IPS DF 4.7 (cell line): ENCODE measurements around the gene VMO1.

Experiments used
- DNase-seq: peaks from one replicate; pipeline ENCODE4 v3.0.0-alpha.2; 2013; ENCODE audit warnings: low spot score; ENCODE audit errors: extremely low read depth

The VMO1 gene

DNA sequence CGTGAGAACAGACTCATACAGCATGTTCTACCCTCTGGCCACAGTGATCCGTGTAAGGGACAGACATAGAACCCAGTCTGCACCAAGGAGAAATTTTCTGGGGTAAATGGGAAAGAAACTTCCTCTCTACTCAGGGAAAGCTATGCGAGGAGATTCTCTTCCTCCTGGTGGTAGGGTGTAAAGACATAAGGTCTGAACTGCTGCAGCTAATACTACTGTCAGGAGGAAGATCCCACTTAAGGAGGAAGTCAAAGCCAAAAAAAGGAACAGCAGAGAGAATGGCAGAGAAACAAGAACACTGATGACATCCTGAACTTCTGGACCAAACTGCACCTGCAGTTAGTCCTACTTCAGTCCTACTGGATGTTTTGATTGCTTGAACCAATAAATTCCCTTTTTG, 21.6 kb downstream of the VMO1 start:
- no peak for DNase-seq

DNA sequence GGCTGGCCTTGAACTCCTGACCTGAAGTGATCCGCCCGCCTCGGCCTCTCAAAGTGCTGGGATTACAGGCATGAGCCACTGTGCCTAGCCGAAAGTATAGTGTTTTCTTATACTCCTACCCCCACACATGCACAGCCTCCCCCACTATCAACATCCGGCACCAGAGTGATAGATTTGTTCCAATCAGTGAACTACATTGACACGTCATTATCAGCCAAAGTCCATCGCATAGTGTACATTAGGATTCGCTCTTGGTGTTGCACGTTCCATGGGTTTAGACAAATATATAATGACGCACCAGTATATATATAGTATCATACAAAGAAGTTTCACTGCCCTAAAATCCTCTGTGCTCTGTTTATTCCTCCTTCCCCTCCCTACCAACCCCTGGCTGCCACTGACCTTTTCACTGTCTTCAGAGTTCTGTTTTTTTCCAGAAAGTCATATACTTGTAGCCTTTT, 26.4 kb downstream of the VMO1 start:
- no peak for DNase-seq

DNA sequence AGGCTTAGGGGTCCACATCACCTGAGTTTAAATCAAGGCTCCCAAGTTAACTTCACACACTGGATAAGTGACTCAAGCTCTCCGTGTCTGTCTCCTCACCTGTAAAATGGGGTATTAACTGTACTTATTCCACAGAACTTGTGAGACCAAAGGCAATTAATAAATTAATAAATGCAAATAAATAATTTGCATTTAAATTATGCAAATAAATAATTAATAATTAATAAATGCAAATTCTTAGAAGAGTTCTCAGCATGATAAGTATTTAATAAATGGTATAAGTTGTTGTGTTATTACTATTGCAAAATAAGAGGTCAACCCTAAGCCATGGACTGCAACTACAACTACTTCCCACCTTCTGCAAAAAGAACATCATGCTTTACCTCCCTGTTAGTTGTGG, 32.8 kb downstream of the VMO1 start:
- no peak for DNase-seq

DNA sequence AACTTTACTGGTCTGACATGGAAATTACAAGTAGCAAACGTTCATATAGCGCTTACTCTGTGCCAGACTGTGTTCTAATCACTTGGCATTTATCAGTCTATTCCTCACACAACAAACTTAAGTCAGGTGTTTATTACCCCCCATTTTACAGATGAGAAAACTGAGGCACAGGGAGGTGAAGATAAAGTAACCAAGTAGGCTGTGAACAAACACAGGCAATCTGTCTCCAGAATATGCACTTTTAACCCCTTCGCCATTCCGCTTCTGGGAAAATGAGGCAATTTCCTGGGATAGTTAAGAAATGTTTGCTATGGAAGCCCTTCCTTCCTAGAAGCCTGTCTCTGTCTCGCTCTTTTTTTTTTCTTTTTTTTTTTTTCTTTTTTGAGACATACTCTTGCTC, 34.2 kb downstream of the VMO1 start:
- DNase-seq, result no peak

DNA sequence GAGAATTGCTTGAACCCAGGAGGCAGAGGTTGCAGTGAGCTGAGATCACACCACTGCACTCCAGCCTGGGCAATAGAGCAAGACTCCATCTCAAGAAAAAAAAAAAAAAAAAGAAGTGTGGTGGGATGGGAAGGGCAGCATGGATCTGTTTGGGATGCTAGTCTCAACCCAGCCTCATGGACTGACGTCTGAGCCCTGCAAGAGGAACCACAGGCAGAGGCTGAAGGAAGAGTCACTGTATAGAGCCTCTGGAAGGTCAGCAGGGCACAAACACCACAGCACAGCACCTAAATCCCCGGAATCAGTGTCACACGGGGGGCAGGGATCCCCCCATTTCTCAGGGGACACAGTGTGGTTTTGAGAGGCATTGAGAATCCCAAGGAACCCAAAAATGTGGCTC, 35.6 kb downstream of the VMO1 start:
- no peak for DNase-seq

DNA sequence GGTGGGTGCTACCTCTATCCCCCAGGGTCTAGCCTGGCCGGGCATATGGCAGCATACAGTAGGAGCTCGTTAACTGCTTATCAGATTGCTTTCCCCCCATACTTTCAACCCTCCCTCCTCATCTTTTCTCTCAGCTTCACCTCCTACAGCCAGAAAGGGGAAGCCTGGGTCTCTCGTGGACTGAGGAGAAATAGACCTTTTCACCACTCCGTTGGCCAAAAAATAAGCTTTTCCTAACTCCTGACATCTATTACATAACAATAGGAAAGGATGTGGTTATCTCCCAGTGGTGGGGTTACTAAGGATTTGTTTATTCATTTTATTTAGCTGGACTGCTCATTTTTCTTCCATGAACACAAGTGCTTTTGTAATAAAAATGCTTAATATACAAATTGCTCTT, 37.5 kb downstream of the VMO1 start:
- no peak for DNase-seq

DNA sequence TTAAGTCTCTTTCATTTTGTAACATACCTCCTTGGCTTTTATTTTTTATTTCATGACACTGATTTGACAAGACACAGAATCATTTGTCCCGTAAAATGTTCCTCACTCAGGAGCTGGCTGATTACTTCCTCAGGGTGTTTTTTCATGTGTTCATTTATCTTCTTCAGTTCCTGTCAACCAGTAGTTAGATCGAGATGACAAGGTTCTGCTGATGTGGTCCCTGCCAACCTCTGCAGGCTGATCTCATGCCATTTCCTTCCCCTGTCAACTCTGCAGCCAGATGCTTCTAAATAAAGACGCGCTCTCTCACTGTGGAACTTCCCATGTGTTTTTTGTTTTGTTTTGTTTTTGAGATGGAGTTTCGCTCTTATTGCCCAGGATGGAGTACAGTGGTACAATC, 38.3 kb downstream of the VMO1 start:
- DNase-seq, result no peak

DNA sequence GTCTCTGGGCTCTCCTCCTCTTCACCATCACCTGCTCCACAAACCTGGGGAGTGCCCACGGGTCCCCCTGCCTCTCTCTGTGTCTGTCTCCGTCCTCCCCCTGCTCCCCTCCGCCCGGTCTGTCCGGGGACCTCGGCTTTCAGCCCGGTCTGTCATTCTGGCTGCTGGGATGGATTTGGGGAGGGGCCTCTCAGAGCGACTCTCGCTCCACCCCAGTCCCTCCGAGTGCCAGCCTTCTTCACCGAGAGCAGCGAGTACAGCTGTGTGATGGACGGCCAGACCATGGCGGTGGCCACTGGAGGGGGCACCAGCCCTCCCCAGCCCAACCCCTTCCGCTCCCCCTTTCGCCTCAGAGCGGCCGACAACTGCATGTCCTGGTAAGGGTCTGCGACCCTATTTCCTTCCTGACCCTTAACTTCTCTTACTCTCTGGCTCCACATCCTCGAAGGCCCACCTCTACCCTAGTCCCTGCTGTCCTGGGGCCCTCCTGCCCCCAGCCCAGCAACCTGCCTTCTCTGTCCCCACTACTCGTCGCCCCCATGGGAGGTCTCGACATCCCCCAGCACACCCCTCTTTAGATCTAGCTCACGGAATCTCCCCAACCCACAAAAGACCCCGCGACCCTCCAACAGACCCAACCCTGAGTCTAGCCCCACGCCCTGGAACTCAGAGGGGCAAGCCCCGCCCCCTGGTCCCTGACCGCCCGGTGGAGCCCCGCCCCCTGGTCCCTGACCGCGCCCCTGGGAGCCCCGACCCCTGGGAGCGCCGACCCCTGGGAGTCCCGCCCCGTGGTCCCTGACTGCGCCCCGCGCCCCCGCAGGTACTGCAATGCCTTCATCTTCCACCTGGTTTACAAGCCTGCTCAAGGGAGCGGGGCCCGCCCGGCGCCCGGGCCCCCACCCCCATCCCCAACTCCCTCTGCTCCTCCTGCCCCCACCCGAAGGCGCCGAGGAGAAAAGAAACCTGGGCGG, 40.9 kb downstream of the VMO1 start:
- no peak for DNase-seq

DNA sequence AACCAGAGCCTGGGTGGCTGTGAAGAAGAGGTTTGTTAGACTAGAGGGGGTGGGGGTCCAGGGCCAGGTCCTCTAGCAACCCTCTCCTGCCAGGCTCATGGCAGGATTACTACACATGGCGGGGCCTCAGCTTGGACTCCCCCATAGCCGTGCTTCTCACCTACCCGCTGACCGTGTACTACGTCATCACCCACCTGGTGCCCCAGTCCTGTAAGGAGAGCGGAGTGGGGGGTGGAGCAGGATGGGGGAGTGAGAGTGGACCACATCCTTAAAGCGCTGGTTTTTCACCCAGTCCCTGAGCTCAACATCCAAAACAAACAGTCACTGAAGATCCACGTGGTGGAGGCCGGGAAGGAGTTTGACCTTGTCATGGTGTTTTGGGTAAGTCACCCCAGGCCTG, 42.3 kb downstream of the VMO1 start:
- DNase-seq, result no peak

DNA sequence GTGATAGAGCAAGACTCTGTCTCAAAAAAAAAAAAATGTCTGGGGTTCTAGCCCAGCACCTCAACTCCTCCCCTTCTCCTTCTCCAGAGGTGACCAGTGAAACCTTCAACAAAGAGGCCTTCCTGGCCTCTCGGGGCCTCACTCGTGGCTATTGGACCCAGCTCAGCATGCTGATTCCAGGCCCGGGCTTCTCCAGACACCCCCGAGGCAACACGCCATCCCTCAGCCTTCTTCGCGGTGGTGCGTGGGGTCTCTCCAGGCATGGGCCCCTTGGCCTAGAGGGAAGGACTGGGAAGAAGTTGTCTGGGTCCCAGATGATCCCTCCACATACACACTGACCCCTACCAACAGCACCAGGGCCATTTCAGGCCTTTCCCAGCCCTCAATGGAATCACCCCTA, 42.9 kb downstream of the VMO1 start:
- DNase-seq, result no peak

DNA sequence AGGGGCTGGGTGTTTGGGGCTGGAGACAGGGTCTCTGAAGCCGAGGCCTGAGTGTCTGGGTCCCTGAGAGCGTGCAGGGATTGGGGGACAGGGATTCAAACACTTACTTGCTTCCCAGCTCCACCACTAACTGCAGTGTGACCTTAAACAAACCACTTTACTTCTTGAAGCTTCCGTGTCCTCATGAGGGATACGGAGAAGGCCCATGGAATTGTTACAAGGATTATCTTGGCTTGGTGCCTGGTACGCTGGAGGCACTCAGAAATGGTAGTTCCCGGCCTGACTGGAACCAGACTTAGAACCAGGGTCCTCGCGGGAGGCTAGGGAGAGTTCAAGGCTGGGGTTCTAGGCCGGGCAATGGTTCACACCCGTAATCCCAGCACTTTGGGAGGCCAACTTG, 43.5 kb downstream of the VMO1 start:
- no peak for DNase-seq

DNA sequence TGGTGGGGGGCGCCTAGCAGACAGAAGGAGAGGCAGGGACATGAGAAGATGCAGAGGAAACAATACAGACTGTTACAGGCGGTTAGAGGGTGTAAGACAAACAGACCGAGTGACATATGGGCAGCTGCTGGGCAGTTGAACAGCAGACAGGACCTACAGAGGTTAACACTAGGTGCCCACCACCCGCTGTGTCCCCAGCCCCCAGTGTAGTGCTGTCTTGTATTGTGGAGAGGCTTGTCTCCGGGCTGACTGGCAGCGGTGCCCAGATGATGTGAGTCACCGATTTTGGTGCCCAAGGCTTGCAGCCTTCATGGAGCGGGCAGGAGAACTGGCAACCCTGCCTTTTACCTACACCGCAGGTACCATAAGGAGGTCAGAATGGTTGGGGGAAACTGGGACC, 44.0 kb downstream of the VMO1 start:
- DNase-seq, result no peak

DNA sequence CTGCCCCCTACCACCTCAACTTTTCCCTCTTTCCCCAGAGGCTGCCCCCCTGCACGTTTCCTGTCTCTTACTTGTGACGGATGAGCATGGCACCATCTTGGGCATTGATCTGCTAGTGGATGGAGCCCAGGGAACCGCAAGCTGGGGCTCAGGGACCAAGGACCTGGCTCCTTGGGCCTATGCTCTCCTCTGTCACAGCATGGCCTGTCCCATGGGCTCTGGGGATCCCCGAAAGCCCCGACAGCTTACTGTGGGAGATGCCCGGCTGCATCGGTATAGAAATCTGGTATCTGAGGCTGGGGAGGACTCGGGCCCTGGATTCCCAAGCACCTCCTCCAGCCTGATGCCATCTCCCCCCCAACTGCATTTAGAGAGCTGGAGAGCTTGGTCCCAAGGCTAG, 44.6 kb downstream of the VMO1 start:
- no peak for DNase-seq

DNA sequence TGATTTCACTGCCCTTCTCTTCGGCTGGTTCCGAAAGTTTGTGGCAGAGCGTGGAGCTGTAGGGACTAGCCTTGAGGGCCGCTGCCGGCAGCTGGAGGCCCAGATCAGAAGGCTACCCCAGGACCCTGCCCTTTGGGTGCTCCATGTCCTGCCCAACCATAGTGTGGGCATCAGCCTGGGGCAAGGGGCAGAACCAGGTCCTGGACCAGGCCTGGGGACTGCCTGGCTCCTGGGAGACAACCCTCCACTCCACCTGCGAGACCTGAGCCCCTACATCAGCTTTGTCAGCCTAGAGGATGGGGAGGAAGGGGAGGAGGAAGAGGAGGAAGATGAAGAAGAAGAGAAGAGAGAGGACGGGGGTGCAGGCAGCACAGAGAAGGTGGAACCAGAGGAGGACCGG, 45.6 kb downstream of the VMO1 start:
- DNase-seq, result no peak

DNA sequence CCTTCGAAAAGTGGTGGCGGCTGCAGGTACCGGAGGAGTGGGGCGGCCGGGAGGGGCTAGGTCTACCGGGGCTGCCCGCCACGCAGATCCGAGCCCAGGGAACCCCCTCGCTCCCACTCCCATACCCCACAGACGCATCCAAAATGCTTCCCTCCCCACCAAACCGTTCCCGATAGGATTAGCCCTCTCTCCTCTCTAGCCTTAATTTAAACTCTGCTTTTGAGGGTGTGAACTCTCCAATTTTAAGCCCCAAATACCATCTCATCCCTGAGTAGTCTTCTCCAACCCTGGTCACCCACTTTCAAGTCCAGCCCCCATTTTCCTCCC, 46.2 kb downstream of the VMO1 start:
- no peak for DNase-seq

DNA sequence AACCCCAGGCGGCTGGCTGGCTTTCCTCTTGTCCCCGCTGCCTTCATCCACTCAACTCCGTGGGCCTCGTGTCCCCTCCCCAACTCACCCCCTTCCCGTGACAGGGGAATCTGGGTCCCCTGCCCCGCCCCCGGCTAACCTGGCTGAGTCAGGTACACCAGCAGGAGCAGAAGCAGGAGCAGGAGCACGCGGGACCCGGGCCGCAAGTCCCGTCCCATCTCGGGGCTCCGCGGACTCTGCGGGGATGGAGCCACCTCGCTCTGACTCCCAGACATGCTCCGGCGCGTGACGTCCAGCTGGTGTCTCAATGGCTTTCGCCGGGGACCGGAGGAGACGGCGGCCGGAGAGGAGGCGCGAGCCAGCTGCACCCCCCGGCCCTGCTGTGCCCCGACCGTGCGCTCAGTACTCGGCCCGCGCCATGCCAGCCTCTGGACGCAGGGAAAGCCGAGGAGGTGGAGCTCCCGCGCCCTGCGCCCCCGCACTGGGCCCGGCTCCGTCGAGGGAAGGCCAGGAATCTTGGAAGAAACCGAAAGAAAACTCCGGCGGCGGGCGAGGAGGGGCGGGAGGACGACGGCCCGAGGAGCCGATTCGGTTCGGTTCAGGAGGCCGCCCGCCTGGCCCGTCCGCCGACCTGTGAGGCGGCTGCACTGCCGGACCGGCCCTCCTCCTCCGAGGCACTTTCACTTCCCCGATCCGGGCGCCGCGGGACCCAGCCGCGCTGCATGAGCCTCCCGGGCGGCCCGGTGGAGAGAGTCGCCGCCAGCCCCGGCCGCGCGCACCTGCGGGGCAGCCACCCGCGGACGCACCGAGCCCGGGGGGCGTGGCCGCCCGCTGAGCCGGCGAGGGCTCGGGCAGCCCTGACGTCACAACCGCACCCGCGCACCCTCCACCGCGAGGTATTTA, 46.8 kb downstream of the VMO1 start, which contains the start of the genes CXCL16 and ZMYND15:
CXCL16 (minus strand) TSS at position 807 of the 903 bp plus-strand sequence; CDS start at position 218, 589 bp downstream.
ZMYND15 (plus strand) TSS at position 712 of the 903 bp plus-strand sequence. CDS start 716 bp downstream, outside the sequence.
- no peak for DNase-seq

DNA sequence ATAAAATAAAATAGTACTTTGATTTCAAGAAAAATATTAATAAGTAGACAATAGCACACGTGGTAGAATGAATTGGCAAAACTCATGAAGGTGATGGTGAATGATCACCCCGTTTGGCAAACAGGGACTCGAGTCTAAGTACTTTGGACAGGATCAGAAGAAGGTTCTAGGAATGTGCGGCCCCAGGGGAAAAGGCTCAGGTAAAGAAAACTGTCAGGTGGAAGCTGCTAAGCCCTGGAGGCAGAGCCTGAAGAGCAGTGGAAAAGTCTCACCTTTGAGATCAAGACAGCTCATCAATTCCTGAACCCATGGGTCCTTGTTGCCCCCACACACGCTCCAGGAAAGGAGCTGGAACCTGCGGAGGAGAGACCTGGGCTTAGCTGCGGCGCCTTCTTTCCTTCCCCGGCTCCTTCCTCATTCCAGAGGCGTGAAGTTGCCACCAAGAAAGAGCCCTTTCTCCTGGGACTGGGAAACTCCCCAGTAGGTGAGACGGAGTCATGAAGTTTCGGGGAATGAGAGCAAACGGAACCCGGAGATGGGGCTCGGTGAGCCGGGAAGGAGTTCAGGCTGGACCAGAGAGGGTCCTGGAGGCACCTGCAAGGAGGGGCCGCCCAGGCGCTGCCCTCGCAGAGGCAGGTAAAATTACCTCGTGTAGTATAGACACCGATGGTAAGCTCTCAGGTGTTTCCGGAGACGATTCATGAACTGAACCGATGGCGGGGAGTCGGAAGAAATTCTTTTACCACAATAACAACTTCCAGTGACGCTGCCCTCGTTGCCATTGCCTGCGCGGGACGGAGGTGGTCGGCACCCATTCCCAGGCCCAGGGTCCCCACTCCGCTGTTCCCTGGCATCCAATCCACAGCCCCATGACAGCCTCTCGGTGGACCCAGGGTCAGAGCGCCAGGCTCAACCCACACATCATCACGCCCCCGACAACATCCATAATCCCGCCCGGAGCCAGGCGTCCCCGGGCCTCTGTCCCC, 47.7 kb downstream of the VMO1 start:
- no peak for DNase-seq

DNA sequence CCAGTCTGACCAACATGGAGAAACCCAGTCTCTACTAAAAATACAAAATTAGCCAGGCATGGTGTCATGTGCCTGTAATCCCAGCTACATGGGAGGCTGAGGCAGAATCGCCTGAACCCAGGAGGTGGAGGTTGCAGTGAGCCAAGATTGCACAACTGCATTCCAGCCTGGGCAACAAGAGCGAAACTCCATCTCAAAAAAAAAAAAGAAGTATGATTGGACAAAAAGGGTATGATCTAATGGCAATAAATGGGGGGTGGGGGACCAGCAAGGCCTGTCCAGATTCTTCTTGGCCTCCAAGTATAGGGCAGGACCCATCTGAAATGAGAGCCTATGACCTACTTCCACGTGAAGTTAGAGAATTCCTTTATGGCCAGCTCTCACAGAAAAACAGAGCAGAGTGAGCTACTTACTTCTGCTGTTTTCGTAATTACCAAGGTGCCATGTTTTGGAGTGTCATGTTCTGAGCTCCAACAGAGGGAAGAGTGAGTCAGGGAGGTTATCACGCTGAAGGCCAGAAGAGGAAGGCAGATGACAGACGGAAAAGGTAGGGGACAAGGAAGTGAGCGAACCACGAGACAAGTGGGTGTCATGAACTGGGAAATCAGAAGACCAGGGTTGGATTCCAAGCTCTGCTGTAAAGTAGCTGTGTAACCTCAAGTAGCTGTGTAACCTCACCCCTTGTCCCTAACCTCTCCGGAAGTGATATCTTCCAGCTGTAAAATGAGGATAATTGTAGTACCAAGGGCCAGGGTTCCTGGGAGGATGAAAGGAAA, 50.1 kb downstream of the VMO1 start:
- DNase-seq, result no peak
